GM12874 (cell line): ENCODE measurements around the gene GPR35.

ENCODE experiments used
- CTCF ChIP-seq: IDR thresholded peaks from 2 replicates; pipeline ENCODE4 v1.5.1; 2011; ENCODE audit warnings: low read depth, mild to moderate bottlenecking, control low read depth, low read length, moderate library complexity; ENCODE audit not compliant: insufficient read depth

Gene GPR35

DNA sequence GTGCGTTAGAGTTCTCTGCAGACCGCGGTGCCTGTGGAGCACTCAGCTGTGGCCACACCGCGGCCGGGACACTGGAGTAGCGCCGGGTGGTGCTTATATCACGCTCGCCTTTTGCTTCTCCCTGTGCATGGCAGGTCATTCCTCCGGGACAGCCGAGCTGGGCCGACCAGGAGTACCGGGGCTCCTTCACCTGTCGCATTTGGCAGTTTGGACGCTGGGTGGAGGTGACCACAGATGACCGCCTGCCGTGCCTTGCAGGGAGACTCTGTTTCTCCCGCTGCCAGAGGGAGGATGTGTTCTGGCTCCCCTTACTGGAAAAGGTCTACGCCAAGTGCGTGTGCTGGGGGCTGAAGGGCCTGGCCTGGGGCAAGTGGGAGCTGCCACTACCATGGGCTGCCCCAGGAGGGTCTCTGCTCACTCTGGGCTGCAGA lies 34.6 kb upstream of the GPR35 start:
- TF ChIP-seq CTCF = no peak

GRCh38 chr2:240591226-240591625 lies 34.1 kb upstream of the GPR35 start:
- no peak for TF ChIP-seq CTCF

DNA sequence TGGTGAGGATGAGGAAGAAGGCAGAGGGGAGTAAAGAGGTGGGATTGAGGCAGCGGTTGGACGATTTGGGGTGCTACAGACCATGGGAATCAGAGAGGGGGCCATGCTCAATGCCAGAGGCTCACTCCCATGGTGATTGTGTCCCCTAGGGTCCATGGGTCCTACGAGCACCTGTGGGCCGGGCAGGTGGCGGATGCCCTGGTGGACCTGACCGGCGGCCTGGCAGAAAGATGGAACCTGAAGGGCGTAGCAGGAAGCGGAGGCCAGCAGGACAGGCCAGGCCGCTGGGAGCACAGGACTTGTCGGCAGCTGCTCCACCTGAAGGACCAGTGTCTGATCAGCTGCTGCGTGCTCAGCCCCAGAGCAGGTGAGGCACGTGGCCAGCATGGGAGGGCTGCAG lies 33.5 kb upstream of the GPR35 start:
- TF ChIP-seq CTCF = no peak

- no peak for TF ChIP-seq CTCF
Measured at GRCh38 chr2:240593026-240593702, 32.1 kb upstream of the GPR35 start.

DNA sequence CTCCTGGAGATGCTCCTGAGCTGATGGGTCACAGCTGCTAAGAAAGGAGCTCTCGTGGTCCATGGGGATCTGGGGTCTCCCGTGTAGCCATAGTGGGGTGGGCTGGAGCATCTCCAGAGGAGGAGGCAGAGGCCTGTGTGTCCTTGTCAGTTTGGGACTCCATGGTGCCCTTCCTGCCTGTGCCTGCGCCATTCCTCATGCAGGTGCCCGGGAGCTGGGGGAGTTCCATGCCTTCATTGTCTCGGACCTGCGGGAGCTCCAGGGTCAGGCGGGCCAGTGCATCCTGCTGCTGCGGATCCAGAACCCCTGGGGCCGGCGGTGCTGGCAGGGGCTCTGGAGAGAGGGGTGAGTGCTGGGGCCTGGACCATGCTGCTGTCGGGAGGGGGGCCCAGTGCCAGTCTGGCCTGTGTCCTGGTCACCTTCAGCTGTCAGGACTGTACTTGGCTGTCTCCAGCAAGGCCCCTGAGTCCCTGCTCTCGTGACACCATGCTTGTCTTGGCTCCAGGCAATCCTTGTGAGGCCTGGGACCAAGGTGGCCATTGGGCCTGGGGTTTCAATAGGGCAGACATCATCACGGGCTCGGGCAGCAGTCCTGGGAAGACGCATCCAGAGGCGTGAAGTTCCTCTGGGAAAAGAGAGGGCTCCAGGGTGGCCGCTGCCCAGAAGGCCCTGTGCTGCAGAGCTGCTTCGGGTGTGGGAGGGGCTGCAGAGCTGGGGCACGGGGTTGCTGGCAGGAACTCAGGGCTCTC lies 31.4 kb upstream of the GPR35 start:
- no peak for TF ChIP-seq CTCF

DNA sequence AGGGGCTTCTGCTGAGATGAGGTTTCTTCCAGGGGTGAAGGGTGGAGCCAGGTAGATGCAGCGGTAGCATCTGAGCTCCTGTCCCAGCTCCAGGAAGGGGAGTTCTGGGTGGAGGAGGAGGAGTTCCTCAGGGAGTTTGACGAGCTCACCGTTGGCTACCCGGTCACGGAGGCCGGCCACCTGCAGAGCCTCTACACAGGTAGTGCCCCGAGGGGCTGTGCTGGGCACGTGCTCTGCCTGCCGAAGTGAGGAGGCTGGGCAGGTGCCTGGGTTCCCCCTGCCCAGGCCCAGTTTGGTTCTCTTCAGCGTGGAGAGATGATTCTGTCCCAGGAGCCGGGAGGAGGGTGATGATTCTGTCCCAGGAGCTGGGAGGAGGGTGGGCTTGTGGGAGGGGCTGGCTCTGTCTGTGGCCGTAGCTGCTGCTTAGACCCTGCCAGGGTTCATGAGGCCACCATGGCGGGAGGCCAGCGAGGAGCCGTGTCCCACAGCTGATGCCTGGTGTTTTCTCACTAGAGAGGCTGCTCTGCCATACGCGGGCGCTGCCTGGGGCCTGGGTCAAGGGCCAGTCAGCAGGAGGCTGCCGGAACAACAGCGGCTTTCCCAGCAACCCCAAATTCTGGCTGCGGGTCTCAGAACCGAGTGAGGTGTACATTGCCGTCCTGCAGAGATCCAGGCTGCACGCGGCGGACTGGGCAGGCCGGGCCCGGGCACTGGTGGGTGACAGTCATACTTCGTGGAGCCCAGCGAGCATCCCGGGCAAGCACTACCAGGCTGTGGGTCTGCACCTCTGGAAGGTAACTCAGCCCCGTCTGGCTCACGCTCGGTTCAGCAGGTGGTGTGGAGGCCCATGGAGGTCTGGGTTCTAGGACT lies 30.5 kb upstream of the GPR35 start:
- no peak for TF ChIP-seq CTCF
